HepG2 (cell line): ENCODE data around the gene CPNE1. TPM values are rescaled to one million over a fixed set of nuclear protein-coding genes. Genes with fewer than 3 reads are reported as not detected.
A peak's percentile ranks its signal among the peaks of the same experiment; 100 is the strongest.

Experiments
- ARNTL ChIP-seq: sonication (generic); formaldehyde crosslinking; IDR thresholded peaks from 2 replicates; pipeline ENCODE4 v1.4.0; 2020; ENCODE audit warnings: mild to moderate bottlenecking, missing genetic modification reagents
- CHD4 ChIP-seq: fragments of 200-600 bp; sonication (generic); IDR thresholded peaks from 2 replicates; pipeline ENCODE4 v1.7.0; 2017; ENCODE audit warnings: mild to moderate bottlenecking, low read length, borderline replicate concordance
- MIER3 ChIP-seq: IDR thresholded peaks from 2 replicates; pipeline ENCODE4 v1.6.1; 2016; ENCODE audit warnings: missing compliant biosample characterization, borderline replicate concordance
- MLLT10 ChIP-seq: sonication (generic); formaldehyde crosslinking; IDR thresholded peaks from 2 replicates; pipeline ENCODE4 v1.4.0; 2020; ENCODE audit warnings: missing genetic modification reagents
- PBX2 ChIP-seq: IDR thresholded peaks from 2 replicates; pipeline ENCODE4 v1.6.1; 2016; ENCODE audit warnings: control low read depth
- SAP130 ChIP-seq: IDR thresholded peaks from 2 replicates; pipeline ENCODE4 v1.6.1; 2016; ENCODE audit warnings: low read depth
- SUZ12 ChIP-seq: fragments of 150-350 bp; IDR thresholded peaks from 2 replicates; pipeline ENCODE4 v1.6.1; 2014; ENCODE audit warnings: low read depth, low read length
- TEF ChIP-seq: sonication (generic); formaldehyde crosslinking; IDR thresholded peaks from 2 replicates; pipeline ENCODE4 v1.5.0; 2020; ENCODE audit warnings: missing genetic modification reagents
- ZIK1 ChIP-seq: sonication (generic); formaldehyde crosslinking; IDR thresholded peaks from 2 replicates; pipeline ENCODE4 v1.5.0; 2020; ENCODE audit warnings: mild to moderate bottlenecking, low read depth, missing genetic modification reagents, borderline replicate concordance
- ZMYM3 ChIP-seq: sonication (generic); formaldehyde crosslinking; IDR thresholded peaks from 2 replicates; pipeline ENCODE4 v1.5.1; 2020; ENCODE audit warnings: mild to moderate bottlenecking, missing genetic modification reagents
- ZNF343 ChIP-seq: sonication (generic); formaldehyde crosslinking; IDR thresholded peaks from 2 replicates; pipeline ENCODE4 v1.4.0; 2020; ENCODE audit warnings: mild to moderate bottlenecking, missing genetic modification reagents
- ZNF589 ChIP-seq: sonication (generic); formaldehyde crosslinking; conservative IDR thresholded peaks from 2 replicates; pipeline ENCODE4 v1.8.0; 2022; ENCODE audit warnings: mild to moderate bottlenecking, moderate library complexity, missing genetic modification reagents
- ZNF646 ChIP-seq: sonication (generic); formaldehyde crosslinking; IDR thresholded peaks from 2 replicates; pipeline ENCODE4 v1.9.0; 2021; ENCODE audit warnings: mild to moderate bottlenecking, missing genetic modification reagents
- ZNF674 ChIP-seq: sonication (generic); formaldehyde crosslinking; IDR thresholded peaks from 2 replicates; pipeline ENCODE4 v1.5.0; 2020; ENCODE audit warnings: low read depth, mild to moderate bottlenecking, missing genetic modification reagents
- ZNF737 ChIP-seq: sonication (generic); formaldehyde crosslinking; IDR thresholded peaks from 2 replicates; pipeline ENCODE4 v1.5.0; 2020; ENCODE audit warnings: missing genetic modification reagents, mild to moderate bottlenecking, borderline replicate concordance
- ZNF816 ChIP-seq: sonication (generic); formaldehyde crosslinking; IDR thresholded peaks from 2 replicates; pipeline ENCODE4 v1.8.0; 2022; ENCODE audit warnings: missing genetic modification reagents, mild to moderate bottlenecking, borderline replicate concordance
- ZNF879 ChIP-seq: sonication (generic); formaldehyde crosslinking; IDR thresholded peaks from 2 replicates; pipeline ENCODE4 v1.8.1; 2023; ENCODE audit warnings: missing genetic modification reagents
- polyA plus RNA-seq, 8 experiments: library from polyadenylated mRNA; depleted of rRNA in 3 of 8; stranded (reverse) in 7 of 8; unstranded in 1 of 8; fragments of >200 nt; fragmentation: Illumina TruSeq in 4 of 8; extraction: Trizol in 4 of 8; gene quantifications; 2 replicates each; pipeline versions ENCODE4 v1.2.1 to v1.2.3, GENCODE V29; 2011 to 2016; ENCODE audit warnings: low read depth in 4 of 8, missing spikeins in 1 of 8, mixed read lengths in 1 of 8; ENCODE audit not compliant: insufficient read depth in 1 of 8
- total RNA-seq, 5 experiments: library from RNA; depleted of rRNA; stranded (reverse); fragments of >200 nt; fragmentation: Illumina TruSeq; extraction: Trizol; gene quantifications; 2 replicates each; pipeline ENCODE4 v1.2.3, GENCODE V29; 2016; ENCODE audit warnings: low read depth in 1 of 5
- TF ChIP-seq, protein P1 (sequence below): sonication (generic); formaldehyde crosslinking; IDR thresholded peaks from 2 replicates; pipeline ENCODE4 v1.4.0; 2020; ENCODE audit warnings: missing genetic modification reagents, mild to moderate bottlenecking, borderline replicate concordance

CPNE1 gene
- total and polyA plus RNA-seq, 2 of the 13 experiments (the other 11 are each of a cell fraction or from before 2014, with no cell fraction given), result 408 to 431 TPM

DNA sequence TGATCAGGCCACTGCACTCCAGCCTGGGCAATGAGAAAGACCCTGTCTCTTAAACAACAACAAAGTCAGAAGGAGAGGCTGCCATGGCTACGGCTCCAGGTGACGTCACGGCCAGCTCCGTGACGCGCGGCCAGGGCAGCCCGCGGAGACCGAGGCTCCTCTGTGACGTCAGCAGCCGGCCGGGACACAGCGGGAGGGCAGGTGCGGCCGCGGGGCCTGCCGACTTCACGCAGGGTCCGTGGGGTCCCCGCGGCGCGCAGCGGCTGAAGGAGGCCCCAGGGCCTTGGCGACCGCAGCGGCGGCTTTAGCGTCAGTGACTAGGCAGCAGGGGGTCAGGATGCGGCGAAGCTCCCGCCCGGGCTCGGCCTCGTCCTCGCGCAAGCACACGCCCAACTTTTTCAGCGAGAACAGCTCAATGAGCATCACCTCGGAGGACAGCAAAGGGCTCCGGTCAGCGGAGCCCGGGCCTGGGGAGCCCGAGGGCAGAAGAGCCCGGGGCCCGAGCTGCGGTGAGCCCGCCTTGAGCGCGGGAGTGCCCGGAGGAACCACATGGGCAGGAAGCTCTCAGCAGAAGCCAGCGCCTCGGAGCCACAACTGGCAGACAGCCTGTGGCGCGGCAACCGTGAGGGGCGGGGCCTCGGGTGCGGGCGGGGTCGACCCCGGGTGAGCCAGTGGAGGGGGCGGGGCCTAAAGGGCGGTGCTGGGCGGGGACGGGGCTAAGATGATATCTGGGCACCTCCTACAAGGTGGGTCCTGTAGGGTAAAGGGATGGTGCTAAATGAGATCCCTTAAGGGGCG is 48.8 kb downstream of the CPNE1 start, which contains the start of gene SPAG4 (continued):
- TF ChIP-seq, protein P1, sequence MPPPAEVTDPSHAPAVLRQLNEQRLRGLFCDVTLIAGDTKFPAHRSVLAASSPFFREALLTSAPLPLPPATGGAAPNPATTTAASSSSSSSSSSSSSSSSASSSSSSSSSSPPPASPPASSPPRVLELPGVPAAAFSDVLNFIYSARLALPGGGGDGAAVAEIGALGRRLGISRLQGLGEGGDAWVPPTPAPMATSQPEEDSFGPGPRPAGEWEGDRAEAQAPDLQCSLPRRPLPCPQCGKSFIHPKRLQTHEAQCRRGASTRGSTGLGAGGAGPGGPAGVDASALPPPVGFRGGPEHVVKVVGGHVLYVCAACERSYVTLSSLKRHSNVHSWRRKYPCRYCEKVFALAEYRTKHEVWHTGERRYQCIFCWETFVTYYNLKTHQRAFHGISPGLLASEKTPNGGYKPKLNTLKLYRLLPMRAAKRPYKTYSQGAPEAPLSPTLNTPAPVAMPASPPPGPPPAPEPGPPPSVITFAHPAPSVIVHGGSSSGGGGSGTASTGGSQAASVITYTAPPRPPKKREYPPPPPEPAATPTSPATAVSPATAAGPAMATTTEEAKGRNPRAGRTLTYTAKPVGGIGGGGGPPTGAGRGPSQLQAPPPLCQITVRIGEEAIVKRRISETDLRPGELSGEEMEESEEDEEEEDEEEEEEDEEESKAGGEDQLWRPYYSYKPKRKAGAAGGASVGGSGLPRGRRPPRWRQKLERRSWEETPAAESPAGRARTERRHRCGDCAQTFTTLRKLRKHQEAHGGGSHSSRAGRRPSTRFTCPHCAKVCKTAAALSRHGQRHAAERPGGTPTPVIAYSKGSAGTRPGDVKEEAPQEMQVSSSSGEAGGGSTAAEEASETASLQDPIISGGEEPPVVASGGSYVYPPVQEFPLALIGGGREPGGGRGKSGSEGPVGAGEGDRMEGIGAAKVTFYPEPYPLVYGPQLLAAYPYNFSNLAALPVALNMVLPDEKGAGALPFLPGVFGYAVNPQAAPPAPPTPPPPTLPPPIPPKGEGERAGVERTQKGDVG (CRISPR knock-in tag), result peak; percentile 96
- TF ChIP-seq ZNF816 (CRISPR knock-in tag) (peak; percentile 100), ARNTL (CRISPR knock-in tag) (peak; percentile 93), ZNF343 (CRISPR knock-in tag) (peak; percentile 82; the same call in 1 of the 2 replicates), ZNF674 (peak; percentile 92), SAP130 (CRISPR knock-in tag) (peak; percentile 76), MLLT10 (CRISPR knock-in tag) (peak; percentile 91), MIER3 (CRISPR knock-in tag) (peak; percentile 16; the same call in 1 of the 2 replicates), ZNF589 (peak; percentile 99), ZIK1 (CRISPR knock-in tag) (peak; percentile 95; the same call in 1 of the 2 replicates), SUZ12 (no peak), CHD4 (no peak), ZMYM3 (CRISPR knock-in tag) (no peak), ZNF737 (CRISPR knock-in tag) (no peak), PBX2 (CRISPR knock-in tag) (no peak), TEF (CRISPR knock-in tag) (peak; percentile 95), ZNF646 (no peak), ZNF879 (CRISPR knock-in tag) (peak; percentile 99)
